ENCODE data around the gene DTNB.
"Not testable (repeated sequence)": the region's sequence is repeated elsewhere in the genome, so short reads cannot be mapped to it uniquely, and the experiment has no call there.

DTNB gene

GRCh38 chr2:25446122-25446521 is 227.3 kb downstream of the DTNB start:
- no peak for DNase-seq

GRCh38 chr2:25445464-25445863 is 227.9 kb downstream of the DTNB start:
- DNase-seq, result no peak

GRCh38 chr2:25444608-25445270 is 228.6 kb downstream of the DTNB start:
- DNase-seq, result no peak

- no peak for DNase-seq
Measured at GRCh38 chr2:25443766-25444165, 229.6 kb downstream of the DTNB start.

- DNase-seq, result no peak
Measured at GRCh38 chr2:25441353-25441752, 232.0 kb downstream of the DTNB start.

- DNase-seq, result no peak
Measured at GRCh38 chr2:25438793-25439192, 234.6 kb downstream of the DTNB start.

- no peak for DNase-seq
Measured at GRCh38 chr2:25437881-25438662, 235.3 kb downstream of the DTNB start.

GRCh38 chr2:25435421-25435820 is 238.0 kb downstream of the DTNB start:
- DNase-seq, result no peak

GRCh38 chr2:25431604-25432003 is 241.8 kb downstream of the DTNB start:
- DNase-seq, result no peak

- no peak for DNase-seq
Measured at GRCh38 chr2:25430556-25430955, 242.8 kb downstream of the DTNB start.

GRCh38 chr2:25426326-25426725 is 247.1 kb downstream of the DTNB start:
- no peak for DNase-seq

GRCh38 chr2:25424426-25425028 is 248.8 kb downstream of the DTNB start:
- no peak for DNase-seq

- DNase-seq, result no peak
Measured at GRCh38 chr2:25421820-25422411, 251.5 kb downstream of the DTNB start.

GRCh38 chr2:25421289-25421688 is 252.1 kb downstream of the DTNB start:
- DNase-seq, result no peak

GRCh38 chr2:25420820-25421237 is 252.5 kb downstream of the DTNB start:
- DNase-seq, result no peak

GRCh38 chr2:25419678-25420242 is 253.6 kb downstream of the DTNB start:
- DNase-seq, result no peak

- DNase-seq, result no peak
Measured at GRCh38 chr2:25418944-25419677, 254.3 kb downstream of the DTNB start.

GRCh38 chr2:25417715-25418369 is 255.5 kb downstream of the DTNB start:
- DNase-seq, result no peak

- no peak for DNase-seq
Measured at GRCh38 chr2:25416674-25417073, 256.7 kb downstream of the DTNB start.

- DNase-seq, result no peak
Measured at GRCh38 chr2:25414781-25415180, 258.6 kb downstream of the DTNB start.

- not testable (repeated sequence) for DNase-seq
Measured at GRCh38 chr2:25413409-25413808, 260.0 kb downstream of the DTNB start.

GRCh38 chr2:25411753-25412152 is 261.6 kb downstream of the DTNB start:
- no peak for DNase-seq
